Measurements from ENCODE around the gene TMIE.

The TMIE gene

DNA sequence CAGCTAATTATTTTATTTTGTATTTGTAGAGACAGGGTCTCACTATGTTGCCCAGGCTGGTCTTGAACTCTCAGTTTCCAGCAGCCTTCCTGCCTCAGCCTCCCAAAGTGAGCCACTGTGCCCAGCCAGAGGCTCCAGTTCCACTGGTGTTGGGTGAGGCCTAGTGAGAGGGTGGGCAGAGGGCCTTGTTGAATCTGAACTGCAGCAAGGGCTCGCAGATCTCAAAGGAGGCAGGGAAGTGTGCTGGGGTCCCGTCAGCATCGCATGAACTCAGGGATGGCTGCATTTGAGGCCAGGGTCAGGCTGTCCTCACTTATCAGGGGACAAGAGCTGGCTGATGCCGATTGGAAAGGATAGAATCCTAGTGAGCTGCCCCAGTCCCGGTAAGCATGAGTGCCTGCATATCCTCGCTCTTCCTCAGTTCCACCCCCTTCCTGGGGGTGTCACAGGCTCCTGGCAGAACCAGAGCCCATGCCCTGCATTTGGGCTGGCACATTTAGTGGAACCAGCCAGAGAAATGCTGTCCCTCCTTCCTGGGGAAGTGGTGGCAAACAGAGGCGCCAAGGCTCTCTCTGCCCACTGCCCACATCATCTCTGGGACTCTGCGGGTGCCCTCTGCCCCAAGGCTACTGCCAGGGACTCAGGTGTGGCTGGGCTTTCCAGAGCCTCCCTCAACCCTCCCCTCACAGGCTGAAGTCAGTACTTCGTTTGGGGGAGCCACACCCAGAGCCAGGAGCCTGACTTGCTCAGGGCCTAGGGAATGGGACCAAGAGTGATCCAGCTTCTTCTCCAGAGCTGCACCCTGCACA, 31.8 kb upstream of the TMIE start:
- DNase-seq = no peak

- no peak for DNase-seq
These were observed 30.9 kb upstream of the TMIE start for GRCh38 chr3:46670000-46670890.

DNA sequence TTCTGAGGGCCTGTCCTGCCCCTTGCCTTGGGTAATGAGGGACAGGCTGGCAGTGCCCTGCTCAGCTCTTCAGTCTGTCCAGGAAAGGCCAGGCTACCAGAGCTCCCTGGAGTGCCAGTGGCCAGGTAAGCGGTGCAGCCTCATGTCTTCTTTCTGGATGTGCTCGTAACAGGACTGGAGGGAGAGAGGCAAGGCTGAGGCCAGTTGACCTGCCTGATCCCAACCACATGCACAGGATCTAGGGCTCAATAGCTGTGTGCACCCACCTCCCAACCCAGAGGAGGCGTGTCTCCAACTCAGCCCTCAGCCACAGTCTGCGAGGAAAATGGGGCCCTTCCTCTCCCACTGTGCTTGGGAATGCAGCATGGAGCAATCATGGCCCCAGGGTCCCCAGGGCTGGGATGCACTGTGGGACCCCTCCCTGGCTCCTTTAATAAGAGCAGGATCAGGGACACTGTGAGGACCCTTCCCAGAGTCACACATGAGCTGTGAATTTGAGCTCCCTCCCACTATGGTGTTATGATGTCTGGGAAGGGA, 30.2 kb upstream of the TMIE start:
- no peak for DNase-seq

DNA sequence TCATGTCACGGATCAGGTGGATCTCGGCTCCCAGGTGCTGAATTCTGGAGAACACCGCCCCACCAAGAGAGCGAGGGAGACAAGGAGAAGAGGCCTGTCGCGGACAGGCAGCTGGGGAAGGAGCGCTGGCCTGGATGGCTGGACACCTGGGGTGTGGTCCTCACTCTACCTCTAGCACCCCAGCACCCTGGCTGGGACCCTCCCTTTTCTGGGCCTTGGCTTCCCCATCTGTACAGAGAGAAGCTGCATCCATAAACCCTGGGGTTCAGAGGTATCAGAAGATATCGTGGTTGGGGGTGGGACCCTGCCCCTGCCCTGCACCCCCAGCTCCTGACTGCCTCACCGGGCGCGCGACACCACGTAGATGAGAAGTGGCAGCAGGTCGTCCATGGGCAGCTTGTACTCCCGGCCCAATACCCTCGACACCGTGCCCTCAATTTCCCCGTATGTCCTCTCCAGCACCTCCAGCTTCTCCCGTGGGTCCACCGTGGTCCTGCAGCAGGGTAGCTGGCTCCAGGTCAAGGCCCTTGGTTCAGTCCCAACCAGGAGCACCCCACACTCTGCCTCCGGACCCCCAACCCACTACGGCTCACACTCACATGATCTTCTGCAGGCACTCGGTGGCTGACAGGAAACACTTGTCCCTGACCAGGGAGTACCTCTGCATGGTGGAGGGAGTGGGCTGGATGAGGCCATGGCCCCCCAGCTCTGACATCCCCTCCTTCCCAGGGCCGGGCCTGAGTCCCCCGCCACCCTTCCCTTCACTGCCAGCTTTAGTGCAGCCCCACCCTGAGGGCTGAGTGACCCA, 29.4 kb upstream of the TMIE start:
- no peak for DNase-seq

DNA sequence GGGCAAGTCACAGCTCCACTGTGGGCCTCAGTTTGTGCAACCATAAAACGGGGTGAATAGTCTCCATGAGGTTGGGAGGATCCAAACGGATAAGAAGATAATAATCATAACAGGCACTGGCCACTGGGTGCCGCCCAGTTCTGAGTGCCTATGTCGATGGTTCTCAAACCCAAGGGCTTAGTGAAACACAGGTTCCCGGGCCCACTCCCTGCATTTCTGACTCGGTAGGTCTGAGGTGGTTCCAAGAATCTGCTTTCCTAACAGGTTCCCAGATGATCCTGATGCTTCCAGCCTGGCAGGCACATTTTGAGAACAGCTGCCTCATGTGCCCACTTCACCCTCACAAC, 28.9 kb upstream of the TMIE start:
- DNase-seq = no peak

GRCh38 chr3:46673151-46674030, 27.8 kb upstream of the TMIE start:
- no peak for DNase-seq

GRCh38 chr3:46674031-46674845, 27.0 kb upstream of the TMIE start:
- DNase-seq = no peak

DNA sequence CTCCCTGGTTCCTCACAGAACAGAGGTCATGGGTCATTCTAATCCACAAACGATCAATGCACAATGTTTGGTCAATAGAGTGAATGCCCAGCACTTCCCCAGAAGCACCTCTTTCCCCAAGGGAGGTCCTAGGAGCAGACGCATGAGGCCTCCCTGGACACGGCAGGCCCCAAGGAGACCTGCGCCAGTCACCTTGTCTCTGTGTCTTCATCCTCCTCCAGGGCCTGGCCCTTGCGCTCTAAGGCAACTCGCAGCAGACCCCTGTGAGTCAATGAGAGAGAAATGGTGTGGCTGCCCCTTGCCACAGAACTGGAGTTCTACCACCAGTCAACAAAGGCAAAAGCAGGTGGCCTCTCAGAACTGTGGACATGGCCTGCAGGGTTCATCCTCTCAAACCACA, 25.8 kb upstream of the TMIE start:
- DNase-seq = no peak

GRCh38 chr3:46675843-46676567, 25.2 kb upstream of the TMIE start:
- no peak for DNase-seq

DNA sequence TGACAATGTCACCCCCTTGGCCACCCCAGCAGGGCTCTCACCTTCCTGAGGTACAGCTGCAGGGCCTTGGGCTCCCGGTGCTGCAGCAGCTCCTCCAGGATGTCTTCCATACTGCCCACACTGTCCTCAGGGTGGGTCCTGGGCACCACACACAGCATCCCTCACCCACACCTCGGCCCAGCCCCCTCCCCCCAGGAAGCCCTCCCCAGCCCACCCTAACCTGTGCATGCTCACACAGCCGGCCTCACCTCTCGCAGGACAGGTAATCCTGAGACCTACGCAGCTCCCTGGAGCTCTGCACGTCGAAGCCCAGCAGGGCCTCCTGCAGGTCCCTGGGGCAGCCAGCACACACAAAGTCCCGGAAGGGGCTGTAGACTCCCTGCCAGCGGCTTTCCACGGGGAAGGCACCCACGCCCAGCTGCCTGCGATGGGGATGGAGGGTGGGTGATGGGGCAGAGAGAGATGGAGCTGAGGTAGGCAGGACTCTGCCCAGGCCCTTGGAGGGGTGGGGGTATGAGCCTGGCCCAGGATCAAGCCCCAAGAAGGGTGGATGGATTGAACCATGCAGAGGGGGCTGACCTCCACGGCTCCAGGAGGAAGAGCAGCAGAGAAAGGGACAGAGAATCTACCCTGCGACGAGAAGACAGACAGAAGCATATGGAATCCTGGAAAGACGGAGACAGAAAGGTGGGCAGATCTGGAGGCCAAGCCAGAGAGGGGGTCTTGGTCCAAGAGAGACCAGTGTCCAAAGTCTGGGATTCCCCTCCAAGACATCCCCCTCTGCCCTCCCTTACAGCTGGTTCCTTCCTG, 24.4 kb upstream of the TMIE start:
- DNase-seq = no peak

- no peak for DNase-seq
These were observed 23.8 kb upstream of the TMIE start for GRCh38 chr3:46677411-46677726.

- DNase-seq = no peak
These were observed 22.9 kb upstream of the TMIE start for GRCh38 chr3:46678280-46678679.

DNA sequence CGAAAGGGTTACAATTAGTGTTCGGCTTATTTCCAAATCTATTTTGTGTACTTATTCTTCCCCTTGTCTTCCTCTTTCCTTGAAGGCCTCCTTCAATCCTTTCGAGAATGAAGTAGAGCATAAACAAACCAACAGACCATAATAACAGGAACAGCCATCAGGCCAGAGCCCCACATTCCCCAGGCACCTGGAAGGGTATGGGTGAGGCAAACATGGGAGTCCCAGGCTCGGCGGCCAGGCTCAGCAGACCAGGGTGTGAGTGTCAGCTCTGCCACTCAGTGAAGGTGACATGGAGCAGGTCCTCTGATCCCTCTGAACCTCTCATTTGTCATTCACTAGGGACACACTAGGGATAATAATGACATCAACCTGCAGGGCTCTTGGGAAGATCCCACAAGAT, 21.5 kb upstream of the TMIE start:
- DNase-seq = no peak

DNA sequence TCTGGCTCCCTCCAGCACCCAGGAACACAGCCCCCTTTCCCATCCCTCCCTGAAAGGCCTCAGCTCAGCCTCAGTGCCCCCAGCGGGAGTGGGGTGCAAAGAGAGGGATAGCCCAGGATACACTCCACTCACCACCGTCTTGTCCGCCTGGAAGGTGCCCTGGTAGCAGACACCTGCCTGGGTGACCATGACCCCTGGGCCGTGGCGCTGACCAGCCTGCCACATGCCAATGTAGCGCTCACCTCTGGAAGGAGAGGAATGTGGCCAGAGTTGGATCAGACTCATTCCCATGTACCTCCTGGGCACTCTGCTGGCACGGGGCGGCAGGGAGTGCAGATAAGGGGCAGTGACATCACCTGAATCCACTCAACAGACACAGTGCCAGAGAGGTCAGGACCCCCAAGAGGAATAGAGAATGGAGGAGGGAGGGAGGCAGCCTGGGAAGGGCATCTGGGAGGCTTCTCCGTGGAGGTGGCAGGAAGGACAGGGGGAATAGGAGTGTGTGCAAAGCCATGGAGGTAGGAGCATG, 20.8 kb upstream of the TMIE start:
- no peak for DNase-seq

GRCh38 chr3:46681387-46681786, 19.8 kb upstream of the TMIE start:
- no peak for DNase-seq

DNA sequence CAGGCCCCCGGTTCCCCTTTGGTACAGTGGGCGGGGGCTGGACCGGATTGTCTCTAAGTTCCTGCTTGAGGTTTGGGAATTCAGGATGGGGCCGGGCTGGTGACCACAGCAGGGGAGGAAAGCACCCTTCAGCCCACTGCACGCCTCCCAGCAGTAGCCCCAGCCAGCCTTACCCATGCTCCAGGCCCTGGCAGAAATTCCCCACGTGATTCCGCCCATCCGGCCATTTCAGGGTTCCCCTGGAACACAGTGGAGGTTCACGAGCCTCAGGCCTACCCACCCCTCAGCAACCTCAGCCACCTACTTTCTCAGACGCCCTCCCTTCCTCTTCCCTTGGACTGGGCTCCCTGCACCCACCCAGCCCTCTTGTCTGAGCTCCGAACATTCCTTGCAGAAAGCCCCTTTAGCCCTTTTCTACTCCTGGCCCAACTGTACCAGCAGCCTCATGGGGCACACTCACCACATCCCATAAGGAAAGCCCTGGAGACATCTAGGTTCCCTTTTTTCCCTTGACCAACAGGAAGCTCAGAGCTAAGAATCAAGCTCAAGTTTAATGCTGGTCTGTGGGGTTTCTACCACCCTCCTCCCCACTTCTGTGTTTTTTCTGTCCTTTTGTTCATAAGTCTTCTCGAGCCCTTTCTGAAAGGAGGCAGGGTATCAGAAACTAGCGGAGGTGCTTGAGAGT, 19.2 kb upstream of the TMIE start:
- peak; percentile 41 to 42 for DNase-seq

DNA sequence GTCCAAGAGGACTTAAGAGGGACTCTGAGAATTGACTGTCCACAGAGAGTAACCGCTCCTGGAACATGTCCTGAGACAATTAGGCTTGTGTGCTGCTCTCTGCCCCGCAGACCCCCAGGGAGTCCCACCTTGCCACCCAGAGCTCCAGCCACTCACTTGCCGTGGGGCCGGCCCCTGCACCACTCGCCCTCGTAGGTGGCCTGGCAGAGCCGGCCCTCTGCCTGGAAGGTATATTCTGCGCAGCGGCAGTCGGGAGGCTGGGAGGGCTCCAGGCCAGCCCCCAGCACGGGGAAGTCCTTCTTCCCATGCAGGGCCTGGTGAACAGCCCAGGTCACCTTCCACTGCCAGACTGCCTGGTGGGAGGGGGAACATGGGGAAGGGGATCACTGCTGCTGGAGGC, 18.2 kb upstream of the TMIE start:
- DNase-seq = no peak

- no peak for DNase-seq
These were observed 16.3 kb upstream of the TMIE start for GRCh38 chr3:46684891-46685290.

- no peak for DNase-seq
These were observed 15.7 kb upstream of the TMIE start for GRCh38 chr3:46685446-46685845.
